Activated CD4-positive, alpha-beta T cell treated with anti-CD3 and anti-CD28 coated beads for 1 hour (primary cell): ENCODE results near the gene CRELD1.

Experiments used
- DNase-seq: peaks from one replicate; pipeline ENCODE4 v3.0.0-alpha.2; 2020

Gene CRELD1

GRCh38 chr3:9966841-9967240, 33.2 kb downstream of the CRELD1 start:
- no peak for DNase-seq

- DNase-seq, result no peak
Observed at GRCh38 chr3:9969632-9970019, 36.0 kb downstream of the CRELD1 start.

DNA sequence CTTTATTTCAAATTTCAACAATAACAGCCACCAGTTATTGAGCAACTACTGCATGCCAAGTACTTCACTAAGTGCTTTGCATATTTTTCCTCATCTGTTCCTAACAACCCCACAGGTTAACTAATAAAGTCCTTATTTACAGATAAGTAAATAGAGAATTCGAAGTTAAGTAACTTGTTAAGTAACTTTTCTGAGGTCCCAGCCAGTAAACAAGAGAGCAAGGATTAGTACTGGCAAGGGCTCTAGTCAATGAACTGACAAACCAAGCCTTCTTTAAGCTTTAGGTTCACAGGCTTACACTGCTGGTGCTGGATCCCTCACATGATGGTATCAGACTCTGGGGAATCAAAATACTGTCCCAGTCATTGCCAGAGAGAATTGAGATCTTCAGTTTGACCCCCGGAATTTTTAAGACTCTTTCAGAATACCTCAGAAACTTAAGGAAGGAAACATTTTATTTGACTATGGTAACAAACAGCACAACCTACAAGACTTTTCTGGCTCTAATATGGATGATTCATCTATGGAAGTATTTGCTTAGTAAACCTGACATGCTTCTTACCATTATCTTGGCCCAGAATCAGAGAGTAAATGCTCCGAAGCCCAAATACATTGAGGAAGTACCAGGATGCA, 36.5 kb downstream of the CRELD1 start:
- DNase-seq, result no peak

DNA sequence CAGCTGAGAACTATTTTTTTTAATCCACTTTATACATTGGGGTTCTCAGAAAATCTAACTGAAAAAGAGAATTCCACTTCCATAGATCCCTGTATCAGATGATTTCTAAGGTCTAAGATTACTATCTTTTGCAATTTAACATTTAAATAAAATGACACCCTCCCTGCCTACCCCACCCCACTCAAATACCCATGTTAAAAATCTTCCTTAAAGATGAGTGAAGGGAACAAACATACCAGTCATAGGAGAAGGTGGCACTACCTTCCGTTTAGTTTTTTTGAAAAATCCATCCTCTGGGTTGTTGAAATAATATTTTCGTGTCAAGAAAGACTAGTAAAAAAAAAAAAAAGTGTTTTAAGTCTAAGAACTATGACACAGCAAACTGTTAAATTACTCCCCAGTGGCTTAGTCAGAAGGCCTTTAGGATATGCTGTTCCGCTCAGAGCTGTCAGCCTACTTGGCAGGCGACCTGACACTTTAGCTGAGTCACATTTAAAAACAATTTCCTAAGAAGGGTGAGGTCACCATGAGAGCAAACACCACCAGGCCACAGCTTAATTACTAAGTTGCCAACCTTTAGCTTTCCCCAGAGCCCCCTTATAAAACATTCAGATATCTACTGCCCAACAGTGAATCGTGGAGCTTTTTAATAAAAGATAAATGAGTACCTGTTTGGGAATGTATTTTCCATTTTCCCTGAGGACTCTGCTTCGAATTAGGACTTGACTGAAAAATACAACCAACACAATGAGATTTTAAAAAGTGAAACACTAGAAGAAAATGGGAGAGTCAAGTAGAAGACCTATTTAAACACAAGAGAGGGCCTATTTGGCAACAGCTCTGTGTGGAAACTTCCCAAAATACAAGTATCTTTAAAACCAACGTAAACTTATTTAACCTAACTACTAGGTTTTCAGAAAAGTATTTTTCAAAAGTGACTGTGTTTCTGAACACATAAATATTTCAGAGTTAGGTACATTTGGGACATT, 43.4 kb downstream of the CRELD1 start:
- no peak for DNase-seq

- DNase-seq, result no peak
Observed at GRCh38 chr3:9978710-9979305, 45.2 kb downstream of the CRELD1 start.

GRCh38 chr3:9980251-9980650, 46.6 kb downstream of the CRELD1 start:
- no peak for DNase-seq

- DNase-seq, result no peak
Observed at GRCh38 chr3:9986230-9986725, 52.6 kb downstream of the CRELD1 start.

DNA sequence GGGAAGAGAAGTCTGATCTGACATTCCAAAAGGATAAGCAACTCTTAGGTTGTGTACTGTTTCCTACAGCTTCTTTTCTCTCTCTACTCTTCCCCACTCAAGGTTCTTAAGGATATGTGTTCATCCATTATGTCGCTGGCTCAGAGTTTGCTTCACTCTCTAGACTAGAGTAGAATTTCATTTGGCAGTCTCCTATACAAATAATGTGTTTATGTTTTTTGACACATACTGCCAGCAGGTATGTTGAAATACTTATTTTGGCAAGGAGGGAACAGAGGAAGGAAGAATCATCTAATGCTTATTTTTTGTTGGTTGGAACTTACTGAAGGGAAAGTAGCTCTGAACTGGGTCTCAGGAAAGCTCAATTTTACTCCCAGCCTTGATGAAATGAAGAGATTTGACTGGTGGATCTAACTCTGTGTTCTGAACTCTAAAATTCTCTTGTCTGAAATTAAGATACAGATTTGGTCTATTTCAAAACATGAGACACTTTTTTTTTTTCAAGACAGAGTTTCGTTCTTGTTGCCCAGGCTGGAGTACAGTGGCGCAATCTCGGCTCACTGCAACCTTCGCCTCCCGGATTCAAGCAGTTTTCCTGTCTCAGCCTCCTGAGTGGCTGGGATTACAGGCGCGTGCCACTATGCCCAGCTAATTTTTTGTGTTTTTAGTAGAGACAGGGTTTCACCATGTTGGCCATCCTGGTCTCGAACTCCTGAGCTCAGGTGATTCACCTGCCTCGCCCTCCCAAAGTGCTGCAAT, 60.6 kb downstream of the CRELD1 start:
- DNase-seq, result no peak
